H1 (cell line): Measurements from ENCODE around the gene ADGRV1. TPM values are rescaled to one million over a fixed set of nuclear protein-coding genes. Genes with fewer than 3 reads are reported as not detected.

ENCODE experiments used
- BACH1 ChIP-seq: IDR thresholded peaks from 2 replicates; pipeline ENCODE4 v1.6.1; 2012; ENCODE audit warnings: low read length, improper control_type of control experiment
- CBX5 ChIP-seq: fragments of 300-800, 300-1000 bp; sonication (generic); IDR thresholded peaks from 2 replicates; pipeline ENCODE4 v1.7.1; 2016; ENCODE audit warnings: antibody characterized with exemption, low read length, low read depth
- EP300 ChIP-seq, 2 experiments: IDR thresholded peaks; 1 replicate in 1 of 2; 2 replicates in 1 of 2; pipeline ENCODE4 v1.6.1; 2011 to 2012; ENCODE audit warnings: low read depth in 2 of 2, low read length in 2 of 2, mild to moderate bottlenecking in 2 of 2, borderline replicate concordance in 1 of 2, inconsistent platforms in 1 of 2, moderate library complexity in 1 of 2
- JUN ChIP-seq: IDR thresholded peaks from 2 replicates; pipeline ENCODE4 v1.6.1; 2011; ENCODE audit warnings: low read depth, mild to moderate bottlenecking, improper control_type of control experiment, low read length
- SP2 ChIP-seq: IDR thresholded peaks from 2 replicates; pipeline ENCODE4 v1.6.1; 2012; ENCODE audit warnings: mild to moderate bottlenecking, low read length, inconsistent platforms
- TCF12 ChIP-seq: IDR thresholded peaks from 2 replicates; pipeline ENCODE4 v1.6.1; 2011; ENCODE audit warnings: low read depth, mild to moderate bottlenecking, low read length
- polyA plus RNA-seq, 7 experiments: library from polyadenylated mRNA; depleted of rRNA in 3 of 7; stranded (reverse) in 5 of 7; unstranded in 2 of 7; fragments of >200 nt in 5 of 7; fragments of 200-250 nt in 2 of 7; gene quantifications; 1 replicate in 5 of 7; 2 replicates in 1 of 7; 4 replicates in 1 of 7; pipeline versions ENCODE4 v1.2.1 to v1.2.3, GENCODE V29; 2011 to 2013; ENCODE audit warnings: missing spikeins in 2 of 7, mixed read lengths in 2 of 7
- total RNA-seq: library from RNA; stranded (reverse); fragmentation: NEBNext Ultra II Directional; extraction: Animal tissue kit (Norgen Biotek cat#: 25700); gene quantifications from 2 replicates; pipeline ENCODE4 v1.2.1, GENCODE V29; 2021

ADGRV1 gene
- total and polyA plus RNA-seq, 2 of the 8 experiments (the other 6 are each of a cell fraction or from before 2014, with no cell fraction given), result 53.1 to 62.2 TPM

GRCh38 chr5:90876366-90876765 lies 317.8 kb downstream of the ADGRV1 start (continued):
- TF ChIP-seq CBX5, result no peak
- TF ChIP-seq BACH1, result no peak
- no peak for TF ChIP-seq EP300 (IDR thresholded peaks at IDR 0.05; ENCODE audit: borderline replicate concordance in 1 of 2, low read depth in 2 of 2, low read length in 2 of 2)
- no peak for TF ChIP-seq JUN
- no peak for TF ChIP-seq TCF12
- no peak for TF ChIP-seq SP2
- TF ChIP-seq, all 59 proteins: peak for 0
